Transverse colon (tissue), 4 donors: ENCODE data around the gene OR2J3. TPM values are rescaled to one million over a fixed set of nuclear protein-coding genes. Genes with fewer than 3 reads are reported as not detected.

Source experiments
- DNase-seq: peaks from one replicate; pipeline ENCODE4 v3.0.0-alpha.2; 2019
- H3K27ac ChIP-seq, 4 donors: fragments of 200-600 bp; sonication (generic); 2 replicates each; pipeline ENCODE4 v1.5.1; 2016 to 2018; ENCODE audit warnings: inconsistent platforms in 4 of 4
- H3K27me3 ChIP-seq: fragments of 200-600 bp; sonication (generic); 2 replicates; pipeline ENCODE4 v1.5.1; 2017; ENCODE audit warnings: inconsistent platforms
- H3K36me3 ChIP-seq, 4 donors: fragments of 200-600 bp; sonication (generic); 2 replicates each; pipeline ENCODE4 v1.5.1; 2017 to 2019; ENCODE audit warnings: inconsistent platforms in 4 of 4
- H3K4me1 ChIP-seq, 4 donors: fragments of 200-600 bp; sonication (generic); 2 replicates each; pipeline ENCODE4 v1.5.1; 2017 to 2020; ENCODE audit warnings: inconsistent platforms in 4 of 4
- H3K4me3 ChIP-seq, 4 donors: fragments of 200-600 bp; sonication (generic); 1 replicate in 1 of 4; 2 replicates in 3 of 4; pipeline versions ENCODE4 v1.5.1 to v1.6.1; 2017 to 2019; ENCODE audit warnings: inconsistent platforms in 4 of 4
- H3K9me3 ChIP-seq, 2 donors: fragments of 200-600 bp; sonication (generic); 2 replicates each; pipeline ENCODE4 v1.5.1; 2017 to 2019; ENCODE audit warnings: inconsistent platforms in 2 of 2
- EP300 ChIP-seq: sonication (generic); formaldehyde crosslinking; IDR thresholded peaks from one replicate; pipeline ENCODE4 v1.6.1; 2017; ENCODE audit warnings: antibody characterized with exemption, low read depth
- POLR2A ChIP-seq: fragments of 450-650 bp; IDR thresholded peaks from one replicate; pipeline ENCODE4 v1.6.1; 2016; ENCODE audit warnings: antibody characterized with exemption, mild to moderate bottlenecking, moderate library complexity
- POLR2AphosphoS5 ChIP-seq, 3 donors: sonication (generic); formaldehyde crosslinking; IDR thresholded peaks; one replicate each; pipeline ENCODE4 v1.6.1; 2016; ENCODE audit warnings: antibody characterized with exemption in 3 of 3
- WGBS, 2 donors: methylation state at CpG; one replicate each; pipeline ENCODE4 v1.1.5; 2018; ENCODE audit warnings: low coverage in 1 of 2; 5-methylcytosine and 5-hydroxymethylcytosine counted together
- in situ Hi-C, 4 donors: fragments of 200-750 bp; cut with MboI; loops; one replicate each; pipeline versions ENCODE4 v1.15.0 to v1.15.1; 2017; ENCODE audit warnings: low sequenced_read_pairs in 3 of 4, low pct_ligation_motif_present in 1 of 4, low pct_unique_long_range_greater_than_20kb in 1 of 4
- intact Hi-C: fragments of 100-400 bp; cut with DNase I; formaldehyde crosslinking; loops from one replicate; pipeline ENCODE4 v1.15.1; 2023; ENCODE audit warnings: low total_unique reads
- total RNA-seq, 4 donors: library from RNA; depleted of rRNA; stranded (reverse); fragments of >200 nt; gene quantifications; one replicate each; pipeline ENCODE4 v1.1.0, GENCODE V29; 2016
- TF ChIP-seq, protein P1 (sequence below), 5 experiments: fragments of 200-600 bp in 3 of 5; fragments of 450-650 bp in 2 of 5; sonication (generic) in 3 of 5; IDR thresholded peaks; 1 replicate in 2 of 5; 2 replicates in 3 of 5; pipeline ENCODE4 v1.5.1; 2016 to 2017; ENCODE audit warnings: antibody characterized with exemption in 5 of 5, inconsistent platforms in 3 of 5, mild to moderate bottlenecking in 2 of 5, moderate library complexity in 1 of 5

Gene OR2J3
- total RNA-seq, 4 donors from 2014 or later: not detected

DNA sequence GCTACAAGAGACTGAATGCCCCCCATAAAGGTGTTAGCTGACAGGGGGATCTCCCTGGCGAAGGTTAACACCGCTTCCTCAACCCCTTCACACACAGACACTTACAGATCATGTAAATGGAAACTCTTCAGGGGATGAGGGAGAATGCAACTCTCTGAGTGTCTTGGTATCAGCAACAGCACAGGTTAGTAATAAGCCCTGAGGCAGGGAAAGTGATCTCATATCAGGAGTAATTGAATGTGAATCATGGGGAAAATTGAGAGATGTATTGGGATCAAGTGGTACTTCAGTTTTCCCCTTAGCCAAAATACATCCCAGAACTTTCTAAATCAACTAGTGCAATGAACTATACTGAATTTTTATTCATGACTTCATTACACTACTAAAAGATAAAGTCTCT, 23.8 kb downstream of the OR2J3 start:
- in situ Hi-C loops (no loop called here), intact Hi-C loops (no loop called here)
- Histone ChIP-seq H3K4me1 (no peaks in the 10 kb centered on the region), H3K4me3 (no peak overlapping the region), H3K27me3 (no peaks in the 10 kb centered on the region), H3K9me3 (no peaks in the 10 kb centered on the region), H3K27ac (no peak overlapping the region), H3K36me3 (no peaks in the 10 kb centered on the region)
- WGBS, 2 donors: 84% methylated on average over 2 of the region's 2 CpGs; no CpG with 5 or more reads in 1 of the 2 donors
- no peak for DNase-seq
- no peak for TF ChIP-seq EP300
- TF ChIP-seq, protein P1, sequence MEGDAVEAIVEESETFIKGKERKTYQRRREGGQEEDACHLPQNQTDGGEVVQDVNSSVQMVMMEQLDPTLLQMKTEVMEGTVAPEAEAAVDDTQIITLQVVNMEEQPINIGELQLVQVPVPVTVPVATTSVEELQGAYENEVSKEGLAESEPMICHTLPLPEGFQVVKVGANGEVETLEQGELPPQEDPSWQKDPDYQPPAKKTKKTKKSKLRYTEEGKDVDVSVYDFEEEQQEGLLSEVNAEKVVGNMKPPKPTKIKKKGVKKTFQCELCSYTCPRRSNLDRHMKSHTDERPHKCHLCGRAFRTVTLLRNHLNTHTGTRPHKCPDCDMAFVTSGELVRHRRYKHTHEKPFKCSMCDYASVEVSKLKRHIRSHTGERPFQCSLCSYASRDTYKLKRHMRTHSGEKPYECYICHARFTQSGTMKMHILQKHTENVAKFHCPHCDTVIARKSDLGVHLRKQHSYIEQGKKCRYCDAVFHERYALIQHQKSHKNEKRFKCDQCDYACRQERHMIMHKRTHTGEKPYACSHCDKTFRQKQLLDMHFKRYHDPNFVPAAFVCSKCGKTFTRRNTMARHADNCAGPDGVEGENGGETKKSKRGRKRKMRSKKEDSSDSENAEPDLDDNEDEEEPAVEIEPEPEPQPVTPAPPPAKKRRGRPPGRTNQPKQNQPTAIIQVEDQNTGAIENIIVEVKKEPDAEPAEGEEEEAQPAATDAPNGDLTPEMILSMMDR (IDR thresholded peaks at IDR 0.05): no peak
- TF ChIP-seq POLR2AphosphoS5 (IDR thresholded peaks at IDR 0.05): no peak
- no peak for TF ChIP-seq POLR2A

DNA sequence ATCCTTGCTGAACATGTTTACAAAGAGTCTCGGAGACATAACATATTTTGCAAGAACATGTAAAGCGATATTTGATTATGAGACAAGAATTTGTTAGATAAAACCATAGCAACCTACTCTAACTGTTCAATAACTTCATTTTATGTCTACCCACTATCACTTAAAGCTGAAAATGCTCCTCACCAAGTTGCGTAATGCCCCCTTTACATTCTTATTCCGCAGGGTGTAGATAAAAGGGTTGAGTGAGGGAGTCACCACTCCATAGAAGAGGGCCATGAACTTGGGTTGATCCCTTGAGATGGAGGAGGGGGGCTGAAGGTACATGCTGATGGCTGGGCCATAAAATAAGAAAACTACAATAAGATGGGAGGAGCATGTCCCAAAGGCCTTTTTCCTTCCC, 29.9 kb downstream of the OR2J3 start:
- TF ChIP-seq EP300: no peak
- TF ChIP-seq, protein P1 (IDR thresholded peaks at IDR 0.05): no peak
- no peak for TF ChIP-seq POLR2A
- no peak for TF ChIP-seq POLR2AphosphoS5 (IDR thresholded peaks at IDR 0.05)
- 83 to 87% methylated on average over 4 of the region's 4 CpGs for WGBS, 2 donors
- no peaks in the 10 kb centered on the region for H3K27me3 ChIP-seq
- H3K36me3 ChIP-seq: no peaks in the 10 kb centered on the region
- no peaks in the 10 kb centered on the region for H3K4me1 ChIP-seq
- H3K4me3 ChIP-seq: no peak overlapping the region
- H3K27ac ChIP-seq: no peak overlapping the region
- in situ Hi-C loops (no loop called here), intact Hi-C loops (no loop called here)
- no peak for DNase-seq
- H3K9me3 ChIP-seq: no peaks in the 10 kb centered on the region

DNA sequence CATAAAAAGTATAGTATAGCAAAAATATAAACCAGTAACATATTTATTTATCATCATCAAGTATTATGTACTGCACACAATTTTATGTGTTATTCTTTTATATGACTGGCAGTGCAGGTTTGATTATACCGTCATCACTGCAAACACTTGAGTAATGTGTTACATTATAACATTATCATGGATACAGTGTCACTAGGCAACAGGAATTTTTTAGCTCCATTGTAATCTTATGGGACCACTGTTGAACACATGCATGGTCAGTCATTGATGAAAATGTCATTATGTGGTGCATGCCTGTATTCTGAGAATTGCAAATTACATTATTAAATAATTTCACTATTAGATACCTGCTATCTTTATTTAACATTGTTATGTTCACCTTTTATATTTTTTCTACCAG, 33.7 kb downstream of the OR2J3 start:
- WGBS, 2 donors: 60 to 89% methylated on average over 1 of the region's 1 CpG
- no peak for DNase-seq
- Histone ChIP-seq H3K27me3 (no peaks in the 10 kb centered on the region), H3K27ac (no peak overlapping the region), H3K9me3 (no peaks in the 10 kb centered on the region), H3K4me3 (no peak overlapping the region), H3K36me3 (no peaks in the 10 kb centered on the region), H3K4me1 (no peaks in the 10 kb centered on the region)
- in situ Hi-C loops: no loop called here
- intact Hi-C loops: no loop called here
- TF ChIP-seq POLR2A: no peak
- no peak for TF ChIP-seq POLR2AphosphoS5 (IDR thresholded peaks at IDR 0.05)
- TF ChIP-seq, protein P1 (IDR thresholded peaks at IDR 0.05): no peak
- TF ChIP-seq EP300: no peak

DNA sequence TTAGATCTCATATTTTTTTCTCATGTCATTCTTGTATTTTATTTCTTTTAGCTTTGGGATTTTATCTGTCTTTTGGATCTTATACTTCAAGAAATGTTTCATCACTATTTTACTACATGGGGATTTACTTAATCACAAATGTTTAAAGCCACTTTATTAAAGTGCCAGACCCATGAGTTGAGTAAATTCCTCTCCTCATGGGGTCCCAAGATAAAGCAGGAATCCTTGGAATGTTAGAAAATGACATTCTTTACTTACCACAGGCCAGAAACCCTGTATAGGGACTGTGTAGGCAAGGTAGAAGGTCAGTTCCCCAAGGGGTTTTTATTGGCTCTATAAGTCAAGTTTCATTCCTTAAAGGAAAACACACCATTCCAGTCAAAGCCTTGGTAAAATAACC, 34.5 kb downstream of the OR2J3 start:
- in situ Hi-C loops: no loop called here

More for the DNA sequence above, 34.5 kb downstream of the OR2J3 start:
- H3K4me1 ChIP-seq: no peaks in the 10 kb centered on the region
- intact Hi-C loops: no loop called here
- H3K27me3 ChIP-seq: no peaks in the 10 kb centered on the region
- H3K9me3 ChIP-seq: no peaks in the 10 kb centered on the region
- no peaks in the 10 kb centered on the region for H3K36me3 ChIP-seq
- TF ChIP-seq, protein P1 (IDR thresholded peaks at IDR 0.05): no peak
- H3K4me3 ChIP-seq: no peak overlapping the region
- no peak overlapping the region for H3K27ac ChIP-seq
- DNase-seq: no peak
